GM12878 (cell line): ENCODE measurements around the gene GPR158. TPM values are rescaled to one million over a fixed set of nuclear protein-coding genes. Genes with fewer than 3 reads are reported as not detected.

ENCODE experiments used
- ATAC-seq: fragments of 200-7000 bp; cut with Tn5 transposase; 3 replicates; pipeline ENCODE4 v1.9.1; 2020; ENCODE audit warnings: mild to moderate bottlenecking, moderate library complexity
- BruUV-seq: library from RNA; stranded (reverse); fragments of 400-500 nt; replicated peaks from 2 replicates; lab custom pipeline; 2021; lab: Mats Ljungman, UMichigan
- CTCF ChIA-PET: fragments of 300-600 bp; sonication (Branson Sonifier 250); formaldehyde crosslinking; extraction: SDS; loops from one replicate; lab custom pipeline; 2021; ENCODE audit warnings: inconsistent platforms; lab: Yijun Ruan, JAX
- POLR2A ChIA-PET: fragments of 350-600 bp; formaldehyde crosslinking; extraction: SDS; loops from one replicate; lab custom pipeline; 2021; ENCODE audit warnings: inconsistent platforms; lab: Charles Lee
- RAD21 ChIA-PET: fragments of 300-600 bp; sonication (Branson Sonifier 250); formaldehyde crosslinking; loops from one replicate; lab custom pipeline; 2023; ENCODE audit warnings: antibody characterized with exemption; ENCODE audit not compliant: unreplicated experiment; lab: Charles Lee
- SMC1A ChIA-PET: fragments of 300-600 bp; sonication (Branson Sonifier 250); formaldehyde crosslinking; loops from one replicate; lab custom pipeline; 2023; ENCODE audit not compliant: unreplicated experiment, uncharacterized antibody; lab: Charles Lee
- DNase-seq: peaks from one replicate; pipeline ENCODE4 v3.0.0-alpha.2; 2011; ENCODE audit warnings: low read depth, low spot score
- FAIRE-seq: peaks from 3 replicates; lab custom pipeline; 2011; peaks lifted over from hg19 to GRCh38; lab: Jason Lieb, UNC
- H2AFZ ChIP-seq: 2 replicates; pipeline ENCODE4 v1.6.0; 2011; ENCODE audit warnings: low read depth, low read length, control low read depth; ENCODE audit not compliant: control insufficient read depth
- H3K27ac ChIP-seq: 2 replicates; pipeline ENCODE4 v1.5.1; 2011; ENCODE audit warnings: control low read depth; ENCODE audit not compliant: control insufficient read depth, insufficient read depth
- H3K27me3 ChIP-seq, 2 experiments: replicated peaks in 1 of 2; 2 replicates each; pipeline versions ENCODE4 v1.6.0 to v1.6.1; 2011; ENCODE audit warnings: low read length in 1 of 2; ENCODE audit not compliant: control insufficient read depth in 2 of 2, insufficient read depth in 2 of 2
- H3K36me3 ChIP-seq, 2 experiments: 2 replicates each; pipeline ENCODE4 v1.5.1; 2011; ENCODE audit warnings: low read length in 1 of 2; ENCODE audit not compliant: control insufficient read depth in 2 of 2, insufficient read depth in 2 of 2
- H3K4me1 ChIP-seq: 2 replicates; pipeline ENCODE4 v1.6.1; 2011; ENCODE audit warnings: mild to moderate bottlenecking, low read length, moderate library complexity, mixed read lengths; ENCODE audit not compliant: control insufficient read depth, insufficient read depth
- H3K4me2 ChIP-seq: 2 replicates; pipeline ENCODE4 v1.6.0; 2011; ENCODE audit warnings: control low read depth; ENCODE audit not compliant: control insufficient read depth, insufficient read depth
- H3K4me3 ChIP-seq: fragments of 200-600 bp; sonication (generic); 2 replicates; pipeline ENCODE4 v1.5.1; 2016
- H3K79me2 ChIP-seq: 2 replicates; pipeline ENCODE4 v1.6.0; 2011; ENCODE audit warnings: low read length; ENCODE audit not compliant: control insufficient read depth, insufficient read depth
- H3K9ac ChIP-seq: 2 replicates; pipeline ENCODE4 v1.8.0; 2011; ENCODE audit warnings: low read length, control low read depth, mixed read lengths; ENCODE audit not compliant: control insufficient read depth, insufficient read depth
- H3K9me3 ChIP-seq: replicated peaks from 3 replicates; pipeline ENCODE4 v1.5.1; 2011; ENCODE audit warnings: mild to moderate bottlenecking, low read length; ENCODE audit not compliant: control insufficient read depth, insufficient read depth
- H4K20me1 ChIP-seq: 2 replicates; pipeline ENCODE4 v1.6.0; 2011; ENCODE audit not compliant: control insufficient read depth, insufficient read depth
- IRF4 ChIP-seq: IDR thresholded peaks from 2 replicates; pipeline ENCODE4 v1.6.1; 2011; ENCODE audit warnings: low read depth, low read length
- JUND ChIP-seq: IDR thresholded peaks from 2 replicates; pipeline ENCODE4 v1.6.1; 2012; ENCODE audit warnings: low read depth, mild to moderate bottlenecking, low read length, improper control_type of control experiment, moderate library complexity
- PML ChIP-seq: IDR thresholded peaks from 2 replicates; pipeline ENCODE4 v1.6.1; 2012; ENCODE audit warnings: low read length, inconsistent platforms
- POLR2A ChIP-seq: IDR thresholded peaks from 2 replicates; pipeline ENCODE4 v1.6.1; 2011; ENCODE audit warnings: low read depth, mild to moderate bottlenecking, low read length
- POLR2AphosphoS5 ChIP-seq: IDR thresholded peaks from 2 replicates; pipeline ENCODE4 v1.6.1; 2011; ENCODE audit warnings: mild to moderate bottlenecking, low read length, inconsistent platforms
- RUNX3 ChIP-seq: IDR thresholded peaks from 2 replicates; pipeline ENCODE4 v1.6.1; 2012; ENCODE audit warnings: low read length, inconsistent platforms
- STAT1 ChIP-seq: fragments of 450-650 bp; conservative IDR thresholded peaks from 2 replicates; pipeline ENCODE4 v1.6.1; 2014; ENCODE audit warnings: antibody characterized with exemption, mild to moderate bottlenecking
- TBL1XR1 ChIP-seq: IDR thresholded peaks from 2 replicates; pipeline ENCODE4 v1.6.1; 2012; ENCODE audit warnings: low read depth, low read length, improper control_type of control experiment
- WRNIP1 ChIP-seq: IDR thresholded peaks from 2 replicates; pipeline ENCODE4 v1.6.1; 2011; ENCODE audit warnings: low read depth, low read length, improper control_type of control experiment, borderline replicate concordance
- ZNF622 ChIP-seq: fragments of 450-650 bp; IDR thresholded peaks from 2 replicates; pipeline ENCODE4 v1.6.1; 2017; ENCODE audit warnings: mild to moderate bottlenecking, inconsistent platforms
- WGBS: methylation state at CpG from one replicate; pipeline ENCODE4 v1.1.6; 2016; ENCODE audit warnings: low lambda C conversion rate; ENCODE audit not compliant: insufficient replicate concordance, insufficient coverage; ENCODE audit errors: missing lambda C conversion rate; 5-methylcytosine and 5-hydroxymethylcytosine counted together
- in situ Hi-C: fragments of 300-500 bp; cut with MboI; formaldehyde crosslinking; loops from 9 replicates; pipeline ENCODE4 v1.14.3; 2018; ENCODE audit warnings: mixed read lengths
- intact Hi-C: fragments of 100-400 bp; cut with micrococcal nuclease; formaldehyde crosslinking; loops from one replicate; pipeline ENCODE4 v1.14.2; 2022; ENCODE audit not compliant: unreplicated experiment
- polyA plus RNA-seq, 11 experiments: library from polyadenylated mRNA; depleted of rRNA in 4 of 11; unstranded in 6 of 11; stranded (reverse) in 5 of 11; fragments of >200 nt; fragmentation: Nextera tagmentation in 4 of 11; fragmentation: Illumina TruSeq in 1 of 11; extraction: Ambion mirVana in 4 of 11; extraction: Trizol in 1 of 11; gene quantifications; 1 replicate in 1 of 11; 2 replicates in 10 of 11; pipeline versions ENCODE4 v1.2.1 to v1.2.3, GENCODE V29; 2011 to 2016; ENCODE audit warnings: inconsistent platforms in 2 of 11, missing spikeins in 2 of 11, low read depth in 1 of 11
- total RNA-seq, 4 experiments: library from RNA; depleted of rRNA in 3 of 4; stranded (reverse); fragments of >200 nt in 3 of 4; fragmentation: Illumina TruSeq in 1 of 4; extraction: Trizol in 1 of 4; gene quantifications; 2 replicates each; pipeline versions ENCODE4 v1.2.1 to v1.2.3, GENCODE V29; 2013 to 2021
- TF ChIP-seq, protein P1 (sequence below): fragments of 450-650 bp; formaldehyde crosslinking; IDR thresholded peaks from 2 replicates; pipeline ENCODE4 v1.4.0; 2020; ENCODE audit warnings: mild to moderate bottlenecking, moderate library complexity
- TF ChIP-seq, protein P2 (sequence below): fragments of 450-650 bp; formaldehyde crosslinking; IDR thresholded peaks from 2 replicates; pipeline ENCODE4 v1.5.0; 2022; ENCODE audit warnings: mild to moderate bottlenecking, missing genetic modification characterization
- TF ChIP-seq, protein P3 (sequence below): fragments of 450-650 bp; conservative IDR thresholded peaks from 2 replicates; pipeline ENCODE4 v1.6.1; 2017; ENCODE audit warnings: mild to moderate bottlenecking, moderate library complexity

Gene GPR158
- total and polyA plus RNA-seq, 10 of the 15 experiments (the other 5 are each of a cell fraction or from before 2014, with no cell fraction given): not detected

DNA sequence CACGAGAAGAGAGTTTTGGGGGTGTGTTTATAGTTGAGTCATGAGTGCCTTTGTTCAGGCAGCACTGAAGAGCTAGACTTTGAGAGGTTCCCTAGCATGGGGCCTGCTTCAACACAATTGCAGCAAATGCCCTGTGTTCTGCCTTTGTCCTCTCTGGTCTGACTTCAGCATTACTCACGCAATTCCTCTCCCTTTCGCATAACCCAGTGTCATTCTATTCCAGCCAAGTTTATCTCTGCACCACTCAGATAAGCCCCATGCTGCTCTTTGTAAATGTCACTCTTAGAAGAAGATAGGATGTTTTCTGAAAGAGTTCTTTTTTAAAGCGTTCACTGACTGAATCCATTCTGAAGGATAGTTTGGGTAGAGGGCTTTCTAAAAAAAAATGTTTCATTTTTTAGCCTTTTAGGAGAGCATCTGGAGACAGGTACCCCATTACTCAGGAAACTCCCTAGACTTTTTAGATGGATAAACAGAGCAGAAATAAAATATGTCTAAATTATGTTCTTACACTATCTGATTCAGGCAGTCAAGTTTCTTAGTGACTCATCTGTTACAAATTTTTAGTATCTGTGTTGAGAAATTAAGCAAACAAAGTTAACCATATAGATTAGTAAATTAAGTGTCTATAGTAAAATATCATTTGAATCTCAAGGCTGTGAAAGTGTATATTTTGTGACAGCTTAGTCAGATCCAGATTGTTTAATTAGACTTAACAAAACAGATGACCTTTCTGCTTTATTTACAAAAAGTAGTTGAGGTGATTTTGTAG, 318.5 kb downstream of the GPR158 start (continued):
- TF ChIP-seq, protein P1, sequence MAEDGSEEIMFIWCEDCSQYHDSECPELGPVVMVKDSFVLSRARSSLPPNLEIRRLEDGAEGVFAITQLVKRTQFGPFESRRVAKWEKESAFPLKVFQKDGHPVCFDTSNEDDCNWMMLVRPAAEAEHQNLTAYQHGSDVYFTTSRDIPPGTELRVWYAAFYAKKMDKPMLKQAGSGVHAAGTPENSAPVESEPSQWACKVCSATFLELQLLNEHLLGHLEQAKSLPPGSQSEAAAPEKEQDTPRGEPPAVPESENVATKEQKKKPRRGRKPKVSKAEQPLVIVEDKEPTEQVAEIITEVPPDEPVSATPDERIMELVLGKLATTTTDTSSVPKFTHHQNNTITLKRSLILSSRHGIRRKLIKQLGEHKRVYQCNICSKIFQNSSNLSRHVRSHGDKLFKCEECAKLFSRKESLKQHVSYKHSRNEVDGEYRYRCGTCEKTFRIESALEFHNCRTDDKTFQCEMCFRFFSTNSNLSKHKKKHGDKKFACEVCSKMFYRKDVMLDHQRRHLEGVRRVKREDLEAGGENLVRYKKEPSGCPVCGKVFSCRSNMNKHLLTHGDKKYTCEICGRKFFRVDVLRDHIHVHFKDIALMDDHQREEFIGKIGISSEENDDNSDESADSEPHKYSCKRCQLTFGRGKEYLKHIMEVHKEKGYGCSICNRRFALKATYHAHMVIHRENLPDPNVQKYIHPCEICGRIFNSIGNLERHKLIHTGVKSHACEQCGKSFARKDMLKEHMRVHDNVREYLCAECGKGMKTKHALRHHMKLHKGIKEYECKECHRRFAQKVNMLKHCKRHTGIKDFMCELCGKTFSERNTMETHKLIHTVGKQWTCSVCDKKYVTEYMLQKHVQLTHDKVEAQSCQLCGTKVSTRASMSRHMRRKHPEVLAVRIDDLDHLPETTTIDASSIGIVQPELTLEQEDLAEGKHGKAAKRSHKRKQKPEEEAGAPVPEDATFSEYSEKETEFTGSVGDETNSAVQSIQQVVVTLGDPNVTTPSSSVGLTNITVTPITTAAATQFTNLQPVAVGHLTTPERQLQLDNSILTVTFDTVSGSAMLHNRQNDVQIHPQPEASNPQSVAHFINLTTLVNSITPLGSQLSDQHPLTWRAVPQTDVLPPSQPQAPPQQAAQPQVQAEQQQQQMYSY (CRISPR knock-in tag): no peak
- no peak for TF ChIP-seq ZNF622

DNA sequence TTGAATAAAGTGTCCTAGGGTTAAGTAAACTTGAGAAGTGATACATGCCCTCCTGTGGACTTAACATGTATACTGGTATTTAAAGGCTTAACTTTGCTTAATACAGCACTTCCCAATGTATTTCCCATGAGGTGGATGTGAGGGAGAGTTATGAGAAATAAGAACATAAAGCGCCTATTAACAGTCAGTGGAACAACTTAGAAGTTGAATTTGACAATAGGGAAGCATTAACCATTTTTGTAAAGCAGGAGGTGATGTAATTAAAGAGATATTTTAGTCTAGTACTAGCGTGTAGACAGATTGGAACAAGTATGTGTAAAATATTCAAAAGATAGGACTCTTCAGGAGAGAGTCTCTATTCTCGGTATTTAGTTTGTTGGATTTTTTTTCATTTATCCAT, 322.4 kb downstream of the GPR158 start:
- in situ Hi-C loops: no loop called here
- ChIA-PET CTCF (no interaction called here), SMC1A (no interaction called here), POLR2A (no interaction called here), RAD21 (no interaction called here)
- BruUV-seq: no TSS peak
- Histone ChIP-seq H2AFZ (no peak overlapping the region), H3K4me3 (no peak overlapping the region), H4K20me1 (no peaks in the 10 kb centered on the region), H3K4me2 (no peak overlapping the region), H3K27ac (no peak overlapping the region), H3K27me3 (no peaks in the 10 kb centered on the region), H3K36me3 (no peaks in the 10 kb centered on the region), H3K9me3 (no peaks in the 10 kb centered on the region), H3K9ac (no peak overlapping the region), H3K4me1 (no peaks in the 10 kb centered on the region), H3K79me2 (no peaks in the 10 kb centered on the region)
- FAIRE-seq: no peak
- DNase-seq: no peak
- 23% methylated on average over 3 of the region's 3 CpGs for WGBS
- intact Hi-C loops: no loop called here
- ATAC-seq: no peak
- no peak for TF ChIP-seq JUND
- no peak for TF ChIP-seq TBL1XR1
- TF ChIP-seq RUNX3: no peak
- no peak for TF ChIP-seq STAT1
- TF ChIP-seq POLR2A: no peak
- no peak for TF ChIP-seq IRF4
- TF ChIP-seq, protein P2, sequence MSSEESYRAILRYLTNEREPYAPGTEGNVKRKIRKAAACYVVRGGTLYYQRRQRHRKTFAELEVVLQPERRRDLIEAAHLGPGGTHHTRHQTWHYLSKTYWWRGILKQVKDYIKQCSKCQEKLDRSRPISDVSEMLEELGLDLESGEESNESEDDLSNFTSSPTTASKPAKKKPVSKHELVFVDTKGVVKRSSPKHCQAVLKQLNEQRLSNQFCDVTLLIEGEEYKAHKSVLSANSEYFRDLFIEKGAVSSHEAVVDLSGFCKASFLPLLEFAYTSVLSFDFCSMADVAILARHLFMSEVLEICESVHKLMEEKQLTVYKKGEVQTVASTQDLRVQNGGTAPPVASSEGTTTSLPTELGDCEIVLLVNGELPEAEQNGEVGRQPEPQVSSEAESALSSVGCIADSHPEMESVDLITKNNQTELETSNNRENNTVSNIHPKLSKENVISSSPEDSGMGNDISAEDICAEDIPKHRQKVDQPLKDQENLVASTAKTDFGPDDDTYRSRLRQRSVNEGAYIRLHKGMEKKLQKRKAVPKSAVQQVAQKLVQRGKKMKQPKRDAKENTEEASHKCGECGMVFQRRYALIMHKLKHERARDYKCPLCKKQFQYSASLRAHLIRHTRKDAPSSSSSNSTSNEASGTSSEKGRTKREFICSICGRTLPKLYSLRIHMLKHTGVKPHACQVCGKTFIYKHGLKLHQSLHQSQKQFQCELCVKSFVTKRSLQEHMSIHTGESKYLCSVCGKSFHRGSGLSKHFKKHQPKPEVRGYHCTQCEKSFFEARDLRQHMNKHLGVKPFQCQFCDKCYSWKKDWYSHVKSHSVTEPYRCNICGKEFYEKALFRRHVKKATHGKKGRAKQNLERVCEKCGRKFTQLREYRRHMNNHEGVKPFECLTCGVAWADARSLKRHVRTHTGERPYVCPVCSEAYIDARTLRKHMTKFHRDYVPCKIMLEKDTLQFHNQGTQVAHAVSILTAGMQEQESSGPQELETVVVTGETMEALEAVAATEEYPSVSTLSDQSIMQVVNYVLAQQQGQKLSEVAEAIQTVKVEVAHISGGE (CRISPR knock-in tag): no peak
- no peak for TF ChIP-seq ZNF622
- TF ChIP-seq WRNIP1: no peak
- TF ChIP-seq POLR2AphosphoS5: no peak
- TF ChIP-seq, protein P3, sequence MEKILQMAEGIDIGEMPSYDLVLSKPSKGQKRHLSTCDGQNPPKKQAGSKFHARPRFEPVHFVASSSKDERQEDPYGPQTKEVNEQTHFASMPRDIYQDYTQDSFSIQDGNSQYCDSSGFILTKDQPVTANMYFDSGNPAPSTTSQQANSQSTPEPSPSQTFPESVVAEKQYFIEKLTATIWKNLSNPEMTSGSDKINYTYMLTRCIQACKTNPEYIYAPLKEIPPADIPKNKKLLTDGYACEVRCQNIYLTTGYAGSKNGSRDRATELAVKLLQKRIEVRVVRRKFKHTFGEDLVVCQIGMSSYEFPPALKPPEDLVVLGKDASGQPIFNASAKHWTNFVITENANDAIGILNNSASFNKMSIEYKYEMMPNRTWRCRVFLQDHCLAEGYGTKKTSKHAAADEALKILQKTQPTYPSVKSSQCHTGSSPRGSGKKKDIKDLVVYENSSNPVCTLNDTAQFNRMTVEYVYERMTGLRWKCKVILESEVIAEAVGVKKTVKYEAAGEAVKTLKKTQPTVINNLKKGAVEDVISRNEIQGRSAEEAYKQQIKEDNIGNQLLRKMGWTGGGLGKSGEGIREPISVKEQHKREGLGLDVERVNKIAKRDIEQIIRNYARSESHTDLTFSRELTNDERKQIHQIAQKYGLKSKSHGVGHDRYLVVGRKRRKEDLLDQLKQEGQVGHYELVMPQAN: no peak
- no peak for TF ChIP-seq PML
